H1 (cell line): ENCODE data around the gene AZI2. TPM values are rescaled to one million over a fixed set of nuclear protein-coding genes. Genes with fewer than 3 reads are reported as not detected.

Source experiments
- CTCF ChIA-PET: fragments of 300-600 bp; sonication (Branson Sonifier 250); formaldehyde crosslinking; loops from one replicate; lab custom pipeline; 2021; ENCODE audit not compliant: partially characterized antibody; lab: Charles Lee
- POLR2A ChIA-PET: fragments of 300-600 bp; sonication (Branson Sonifier 250); formaldehyde crosslinking; loops from one replicate; lab custom pipeline; 2021; ENCODE audit warnings: inconsistent platforms; ENCODE audit not compliant: partially characterized antibody; lab: Charles Lee
- DNase-seq, 2 experiments: peaks; one replicate each; pipeline versions ENCODE4 v3.0.0 to v3.0.0-alpha.2; 2010 to 2022; ENCODE audit warnings: low spot score in 2 of 2, low read depth in 1 of 2, mixed read lengths in 1 of 2
- FAIRE-seq: peaks from 2 replicates; lab custom pipeline; 2011; peaks lifted over from hg19 to GRCh38; lab: Jason Lieb, UNC
- H2AFZ ChIP-seq: 2 replicates; pipeline ENCODE4 v1.8.1; 2012; ENCODE audit warnings: low read length, inconsistent platforms
- H2AK5ac ChIP-seq: 2 replicates; pipeline ENCODE4 v1.6.1; 2013; ENCODE audit warnings: low read depth, low read length
- H2BK120ac ChIP-seq: replicated peaks from 2 replicates; pipeline ENCODE3; 2013; ENCODE audit warnings: low read depth, low read length, inconsistent platforms
- H2BK12ac ChIP-seq: 2 replicates; pipeline ENCODE4 v1.6.1; 2013; ENCODE audit warnings: low read depth, low read length
- H2BK15ac ChIP-seq: 2 replicates; pipeline ENCODE4 v1.6.1; 2013; ENCODE audit warnings: low read length
- H2BK20ac ChIP-seq: 2 replicates; pipeline ENCODE4 v1.6.1; 2013; ENCODE audit warnings: low read length
- H2BK5ac ChIP-seq: 2 replicates; pipeline ENCODE4 v1.6.1; 2013; ENCODE audit warnings: low read depth, low read length
- H3K14ac ChIP-seq: 2 replicates; pipeline ENCODE4 v1.6.1; 2013; ENCODE audit warnings: inconsistent platforms; ENCODE audit not compliant: insufficient read length
- H3K18ac ChIP-seq: 2 replicates; pipeline ENCODE4 v1.6.1; 2013; ENCODE audit warnings: low read length; ENCODE audit errors: extremely low read depth
- H3K23ac ChIP-seq: 2 replicates; pipeline ENCODE4 v1.6.1; 2013; ENCODE audit warnings: inconsistent platforms; ENCODE audit not compliant: insufficient read length
- H3K23me2 ChIP-seq: 2 replicates; pipeline ENCODE4 v1.6.1; 2013; ENCODE audit warnings: low read depth, low read length
- H3K27ac ChIP-seq: 2 replicates; pipeline ENCODE4 v1.6.1; 2011; ENCODE audit warnings: low read depth, low read length, inconsistent platforms
- H3K27me3 ChIP-seq, 4 experiments: replicated peaks in 1 of 4; 1 replicate in 1 of 4; 2 replicates in 3 of 4; pipeline versions ENCODE4 v1.6.1 to v1.8.1; 2011 to 2013; ENCODE audit warnings: low read length in 3 of 4, mild to moderate bottlenecking in 3 of 4, inconsistent platforms in 2 of 4, mixed read lengths in 2 of 4, moderate library complexity in 1 of 4; ENCODE audit not compliant: control insufficient read depth in 3 of 4, insufficient read depth in 3 of 4; ENCODE audit errors: extremely low read depth in 1 of 4
- H3K36me3 ChIP-seq, 4 experiments: 2 replicates each; pipeline versions ENCODE4 v1.6.1 to v1.8.1; 2011 to 2013; ENCODE audit warnings: mild to moderate bottlenecking in 4 of 4, low read length in 3 of 4, moderate library complexity in 2 of 4, control low read depth in 1 of 4, inconsistent platforms in 1 of 4; ENCODE audit not compliant: insufficient read depth in 4 of 4, control insufficient read depth in 2 of 4
- H3K4ac ChIP-seq: replicated peaks from 2 replicates; pipeline ENCODE3; 2013; ENCODE audit warnings: low read length, low read depth, mixed read lengths, inconsistent platforms; ENCODE audit not compliant: insufficient read length
- H3K4me1 ChIP-seq, 4 experiments: replicated peaks in 1 of 4; 1 replicate in 1 of 4; 2 replicates in 3 of 4; pipeline versions ENCODE4 v1.6.1 to v1.8.1; 2011 to 2013; ENCODE audit warnings: low read length in 3 of 4, inconsistent platforms in 2 of 4, mixed read lengths in 1 of 4; ENCODE audit not compliant: insufficient read depth in 4 of 4, control insufficient read depth in 3 of 4
- H3K4me2 ChIP-seq, 2 experiments: 2 replicates each; pipeline versions ENCODE4 v1.6.1 to v1.8.1; 2011 to 2013; ENCODE audit warnings: low read depth in 2 of 2, low read length in 2 of 2, control low read depth in 1 of 2, inconsistent platforms in 1 of 2, mild to moderate bottlenecking in 1 of 2; ENCODE audit not compliant: insufficient read depth in 1 of 2
- H3K4me3 ChIP-seq, 4 experiments: fragments of 200-600, 300-600 bp in 1 of 4; sonication (generic), shearing (Covaris generic), sonication (Bioruptor Twin) in 1 of 4; 2 replicates each; pipeline versions ENCODE4 v1.5.1 to v1.8.1; 2011 to 2016; ENCODE audit warnings: low read length in 4 of 4, low read depth in 3 of 4, control low read depth in 2 of 4, inconsistent platforms in 2 of 4, mild to moderate bottlenecking in 2 of 4, mixed read lengths in 1 of 4, moderate library complexity in 1 of 4; ENCODE audit not compliant: insufficient read depth in 2 of 4; ENCODE audit errors: extremely low read depth in 1 of 4
- H3K56ac ChIP-seq: replicated peaks from 2 replicates; pipeline ENCODE3; 2013; ENCODE audit warnings: low read depth, mild to moderate bottlenecking, mixed read lengths, low read length, inconsistent platforms; ENCODE audit not compliant: insufficient read length
- H3K79me1 ChIP-seq: 2 replicates; pipeline ENCODE4 v1.6.1; 2013; ENCODE audit warnings: low read depth, low read length, control low read depth
- H3K79me2 ChIP-seq, 2 experiments: 2 replicates each; pipeline versions ENCODE4 v1.6.1 to v1.8.1; 2012 to 2013; ENCODE audit warnings: low read length in 2 of 2, mild to moderate bottlenecking in 2 of 2, inconsistent platforms in 1 of 2; ENCODE audit not compliant: insufficient read depth in 2 of 2, control insufficient read depth in 1 of 2
- H3K9ac ChIP-seq, 4 experiments: replicated peaks in 1 of 4; 1 replicate in 1 of 4; 2 replicates in 3 of 4; pipeline versions ENCODE4 v1.6.1 to v1.8.1; 2011 to 2013; ENCODE audit warnings: low read depth in 3 of 4, low read length in 3 of 4, control low read depth in 2 of 4, mild to moderate bottlenecking in 2 of 4, moderate library complexity in 2 of 4, inconsistent platforms in 1 of 4; ENCODE audit errors: extremely low read depth in 1 of 4
- H3K9me3 ChIP-seq, 2 experiments: 2 replicates each; pipeline versions ENCODE4 v1.6.1 to v1.8.1; 2012 to 2013; ENCODE audit warnings: mild to moderate bottlenecking in 2 of 2, moderate library complexity in 2 of 2, control low read depth in 1 of 2, inconsistent platforms in 1 of 2, low read depth in 1 of 2, low read length in 1 of 2, mixed read lengths in 1 of 2; ENCODE audit not compliant: insufficient read depth in 2 of 2
- H4K20me1 ChIP-seq, 2 experiments: replicated peaks in 1 of 2; 2 replicates each; pipeline versions ENCODE3 to v1.8.1; 2011 to 2013; ENCODE audit warnings: inconsistent platforms in 2 of 2, low read length in 2 of 2, mild to moderate bottlenecking in 1 of 2; ENCODE audit not compliant: insufficient read depth in 2 of 2, control insufficient read depth in 1 of 2
- H4K5ac ChIP-seq: 2 replicates; pipeline ENCODE4 v1.6.1; 2013; ENCODE audit warnings: low read length, low read depth, mixed read lengths, inconsistent platforms; ENCODE audit not compliant: insufficient read length
- H4K8ac ChIP-seq: 2 replicates; pipeline ENCODE4 v1.8.0; 2013; ENCODE audit warnings: mild to moderate bottlenecking, moderate library complexity, low read length, inconsistent platforms; ENCODE audit not compliant: insufficient read depth; ENCODE audit errors: extremely low read depth
- H4K91ac ChIP-seq: replicated peaks from 2 replicates; pipeline ENCODE3; 2013; ENCODE audit warnings: low read length, mixed read lengths, inconsistent platforms; ENCODE audit not compliant: insufficient read length
- BACH1 ChIP-seq: IDR thresholded peaks from 2 replicates; pipeline ENCODE4 v1.6.1; 2012; ENCODE audit warnings: low read length, improper control_type of control experiment
- CBX5 ChIP-seq: fragments of 300-800, 300-1000 bp; sonication (generic); IDR thresholded peaks from 2 replicates; pipeline ENCODE4 v1.7.1; 2016; ENCODE audit warnings: antibody characterized with exemption, low read length, low read depth
- CHD1 ChIP-seq: IDR thresholded peaks from 2 replicates; pipeline ENCODE4 v1.6.1; 2012; ENCODE audit warnings: low read depth, low read length, improper control_type of control experiment
- FOSL1 ChIP-seq: IDR thresholded peaks from 2 replicates; pipeline ENCODE4 v1.6.1; 2011; ENCODE audit warnings: mild to moderate bottlenecking, low read depth, low read length, moderate library complexity; ENCODE audit not compliant: insufficient read depth
- GABPA ChIP-seq: IDR thresholded peaks from 2 replicates; pipeline ENCODE4 v1.6.1; 2011; ENCODE audit warnings: mild to moderate bottlenecking, low read length, moderate library complexity, borderline replicate concordance; ENCODE audit not compliant: insufficient read depth
- JUN ChIP-seq: IDR thresholded peaks from 2 replicates; pipeline ENCODE4 v1.6.1; 2011; ENCODE audit warnings: low read depth, mild to moderate bottlenecking, improper control_type of control experiment, low read length
- KDM4A ChIP-seq: IDR thresholded peaks from one replicate; pipeline ENCODE4 v1.7.1; 2012; ENCODE audit warnings: low read depth, mild to moderate bottlenecking, moderate library complexity, low read length, inconsistent platforms; ENCODE audit not compliant: severe bottlenecking
- NANOG ChIP-seq: IDR thresholded peaks from 2 replicates; pipeline ENCODE4 v1.6.1; 2011; ENCODE audit warnings: low read length, low read depth, mild to moderate bottlenecking, inconsistent platforms; ENCODE audit not compliant: insufficient read depth, poor library complexity, severe bottlenecking
- TBP ChIP-seq: IDR thresholded peaks from 2 replicates; pipeline ENCODE4 v1.6.1; 2011; ENCODE audit warnings: low read depth, low read length, improper control_type of control experiment
- TEAD4 ChIP-seq: IDR thresholded peaks from 2 replicates; pipeline ENCODE4 v1.6.1; 2012; ENCODE audit warnings: low read depth, low read length, inconsistent platforms, mixed read lengths
- YY1 ChIP-seq: IDR thresholded peaks from 2 replicates; pipeline ENCODE4 v1.6.1; 2011; ENCODE audit warnings: low read depth, mild to moderate bottlenecking, low read length
- WGBS, 2 experiments: shearing (Covaris generic) in 1 of 2; methylation state at CpG; one replicate each; pipeline versions ENCODE4 v1.1.6 to v1.1.7; 2013 to 2015; ENCODE audit warnings: low lambda C conversion rate in 2 of 2, mixed read lengths in 2 of 2, inconsistent platforms in 1 of 2, low coverage in 1 of 2, missing lambda C conversion rate in 1 of 2; ENCODE audit not compliant: insufficient replicate concordance in 2 of 2, insufficient coverage in 1 of 2, insufficient read length in 1 of 2; ENCODE audit errors: extremely low coverage in 1 of 2, missing lambda C conversion rate in 1 of 2; 5-methylcytosine and 5-hydroxymethylcytosine counted together
- polyA plus RNA-seq, 7 experiments: library from polyadenylated mRNA; depleted of rRNA in 3 of 7; stranded (reverse) in 5 of 7; unstranded in 2 of 7; fragments of >200 nt in 5 of 7; fragments of 200-250 nt in 2 of 7; gene quantifications; 1 replicate in 5 of 7; 2 replicates in 1 of 7; 4 replicates in 1 of 7; pipeline versions ENCODE4 v1.2.1 to v1.2.3, GENCODE V29; 2011 to 2013; ENCODE audit warnings: missing spikeins in 2 of 7, mixed read lengths in 2 of 7
- total RNA-seq: library from RNA; stranded (reverse); fragmentation: NEBNext Ultra II Directional; extraction: Animal tissue kit (Norgen Biotek cat#: 25700); gene quantifications from 2 replicates; pipeline ENCODE4 v1.2.1, GENCODE V29; 2021

AZI2 gene
- total and polyA plus RNA-seq, 2 of the 8 experiments (the other 6 are each of a cell fraction or from before 2014, with no cell fraction given), result 17.4 to 39.2 TPM

DNA sequence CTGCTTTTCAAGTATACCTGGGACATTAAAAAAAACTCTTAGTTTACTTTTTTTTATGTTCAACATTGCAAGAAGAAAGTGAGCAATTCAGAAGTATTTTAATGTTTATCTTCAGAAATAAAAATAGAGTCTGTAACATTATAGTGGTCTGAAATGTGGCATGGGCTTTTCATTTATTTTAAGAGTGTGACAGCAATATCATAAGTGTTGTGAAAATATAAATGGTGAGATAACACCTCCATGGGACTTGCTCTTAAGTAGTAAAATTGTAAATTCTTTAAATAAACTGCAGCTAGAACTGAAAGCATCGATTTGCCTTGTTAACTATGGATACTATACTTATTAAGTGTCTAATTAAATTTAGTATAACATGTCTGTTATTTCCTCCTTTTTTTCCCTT, 48.9 kb downstream of the AZI2 start:
- Histone ChIP-seq H3K4me1 (no peaks in the 10 kb centered on the region), H3K4me3 (no peak overlapping the region), H3K18ac (no peak overlapping the region), H3K27me3 (no peaks in the 10 kb centered on the region), H3K9ac (no peak overlapping the region), H4K91ac (no peak overlapping the region), H4K5ac (no peak overlapping the region), H2BK20ac (no peak overlapping the region), H3K27ac (no peak overlapping the region), H3K14ac (no peak overlapping the region), H3K79me1 (no peaks in the 10 kb centered on the region), H3K4me2 (no peak overlapping the region), H3K79me2 (no peaks in the 10 kb centered on the region), H2BK15ac (no peak overlapping the region), H2BK120ac (no peak overlapping the region), H2AFZ (no peak overlapping the region), H2BK5ac (no peak overlapping the region), H4K8ac (no peak overlapping the region), H2AK5ac (no peak overlapping the region), H4K20me1 (no peaks in the 10 kb centered on the region), H3K23ac (no peak overlapping the region), H3K23me2 (no peaks in the 10 kb centered on the region), H3K4ac (no peak overlapping the region), H3K9me3 (no peaks in the 10 kb centered on the region), H3K36me3 (no peaks in the 10 kb centered on the region), H2BK12ac (no peak overlapping the region), H3K56ac (no peak overlapping the region)
- DNase-seq, result no peak
- ChIA-PET POLR2A (no interaction called here), CTCF (no interaction called here)
- TF ChIP-seq BACH1, result no peak
- TF ChIP-seq TEAD4, result no peak
- no peak for TF ChIP-seq JUN
- TF ChIP-seq CBX5, result no peak
- TF ChIP-seq KDM4A, result no peak
- no peak for TF ChIP-seq NANOG
- no peak for TF ChIP-seq TBP
- no peak for TF ChIP-seq CHD1
- no peak for TF ChIP-seq GABPA
- TF ChIP-seq FOSL1, result no peak
- no peak for TF ChIP-seq YY1
- WGBS, 2 experiments, result 95% methylated on average over 1 of the region's 1 CpG; no CpG with 5 or more reads in 1 of the 2 experiments
- FAIRE-seq, result no peak
